ENCODE data around the gene FAF2.

Gene FAF2, protein sequence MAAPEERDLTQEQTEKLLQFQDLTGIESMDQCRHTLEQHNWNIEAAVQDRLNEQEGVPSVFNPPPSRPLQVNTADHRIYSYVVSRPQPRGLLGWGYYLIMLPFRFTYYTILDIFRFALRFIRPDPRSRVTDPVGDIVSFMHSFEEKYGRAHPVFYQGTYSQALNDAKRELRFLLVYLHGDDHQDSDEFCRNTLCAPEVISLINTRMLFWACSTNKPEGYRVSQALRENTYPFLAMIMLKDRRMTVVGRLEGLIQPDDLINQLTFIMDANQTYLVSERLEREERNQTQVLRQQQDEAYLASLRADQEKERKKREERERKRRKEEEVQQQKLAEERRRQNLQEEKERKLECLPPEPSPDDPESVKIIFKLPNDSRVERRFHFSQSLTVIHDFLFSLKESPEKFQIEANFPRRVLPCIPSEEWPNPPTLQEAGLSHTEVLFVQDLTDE

DNA sequence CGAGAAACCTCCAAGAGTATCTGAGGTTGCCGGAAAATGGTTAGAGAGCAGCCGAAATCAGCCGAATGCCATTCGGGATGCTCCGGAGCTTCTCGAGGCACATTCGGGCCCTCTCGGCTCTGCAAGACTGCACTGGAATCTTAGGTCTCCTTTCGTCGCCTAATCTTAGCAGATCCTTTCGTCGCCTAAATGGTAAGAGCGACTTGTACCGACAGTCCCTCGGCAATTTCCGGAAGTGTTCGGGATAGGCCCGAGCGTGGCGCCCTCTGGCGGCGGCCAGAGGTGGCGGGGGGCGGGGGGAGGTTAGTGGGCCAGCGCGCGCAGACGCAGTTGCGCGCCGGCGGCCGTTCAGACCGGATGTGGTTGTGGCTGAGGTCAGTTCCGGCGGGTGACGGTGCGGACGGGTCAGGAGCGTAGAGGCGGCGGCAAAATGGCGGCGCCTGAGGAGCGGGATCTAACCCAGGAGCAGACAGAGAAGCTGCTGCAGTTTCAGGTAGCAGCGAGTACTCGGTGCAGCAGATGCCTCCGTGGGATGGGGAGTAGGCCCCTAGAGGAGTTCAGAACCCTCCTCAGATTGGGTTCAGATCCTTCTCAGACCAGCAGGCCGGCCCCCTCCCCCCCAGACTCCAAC, at the start of gene FAF2:
Gene FAF2 (plus strand): TSS at position 408 of the 631 bp plus-strand sequence. CDS start 23 bp downstream, at position 431.
- H3K4me3 ChIP-seq (ENCODE audit: severe bottlenecking), result peak within 1 kb of the TSS; percentile 65
- H3K4me1 ChIP-seq (ENCODE audit: insufficient read depth, poor library complexity, severe bottlenecking), result peaks cover 17% of the 10 kb centered on the region
- peak; percentile 93 for ATAC-seq (ENCODE audit: low read depth)
- TF ChIP-seq, protein P1, sequence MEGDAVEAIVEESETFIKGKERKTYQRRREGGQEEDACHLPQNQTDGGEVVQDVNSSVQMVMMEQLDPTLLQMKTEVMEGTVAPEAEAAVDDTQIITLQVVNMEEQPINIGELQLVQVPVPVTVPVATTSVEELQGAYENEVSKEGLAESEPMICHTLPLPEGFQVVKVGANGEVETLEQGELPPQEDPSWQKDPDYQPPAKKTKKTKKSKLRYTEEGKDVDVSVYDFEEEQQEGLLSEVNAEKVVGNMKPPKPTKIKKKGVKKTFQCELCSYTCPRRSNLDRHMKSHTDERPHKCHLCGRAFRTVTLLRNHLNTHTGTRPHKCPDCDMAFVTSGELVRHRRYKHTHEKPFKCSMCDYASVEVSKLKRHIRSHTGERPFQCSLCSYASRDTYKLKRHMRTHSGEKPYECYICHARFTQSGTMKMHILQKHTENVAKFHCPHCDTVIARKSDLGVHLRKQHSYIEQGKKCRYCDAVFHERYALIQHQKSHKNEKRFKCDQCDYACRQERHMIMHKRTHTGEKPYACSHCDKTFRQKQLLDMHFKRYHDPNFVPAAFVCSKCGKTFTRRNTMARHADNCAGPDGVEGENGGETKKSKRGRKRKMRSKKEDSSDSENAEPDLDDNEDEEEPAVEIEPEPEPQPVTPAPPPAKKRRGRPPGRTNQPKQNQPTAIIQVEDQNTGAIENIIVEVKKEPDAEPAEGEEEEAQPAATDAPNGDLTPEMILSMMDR (IDR thresholded peaks at IDR 0.05; ENCODE audit: poor library complexity, severe bottlenecking), result peak; percentile 100
- peaks cover 30% of the 10 kb centered on the region for H3K36me3 ChIP-seq (ENCODE audit: low read depth)
- H3K27me3 ChIP-seq (ENCODE audit: insufficient read depth, poor library complexity, severe bottlenecking), result no peaks in the 10 kb centered on the region
- H3K9me3 ChIP-seq (ENCODE audit: severe bottlenecking), result no peaks in the 10 kb centered on the region
- peak within 1 kb of the TSS; percentile 85 for H3K27ac ChIP-seq (ENCODE audit: poor library complexity, severe bottlenecking)
- DNase-seq (ENCODE audit: low spot score), result peak; percentile 98

DNA sequence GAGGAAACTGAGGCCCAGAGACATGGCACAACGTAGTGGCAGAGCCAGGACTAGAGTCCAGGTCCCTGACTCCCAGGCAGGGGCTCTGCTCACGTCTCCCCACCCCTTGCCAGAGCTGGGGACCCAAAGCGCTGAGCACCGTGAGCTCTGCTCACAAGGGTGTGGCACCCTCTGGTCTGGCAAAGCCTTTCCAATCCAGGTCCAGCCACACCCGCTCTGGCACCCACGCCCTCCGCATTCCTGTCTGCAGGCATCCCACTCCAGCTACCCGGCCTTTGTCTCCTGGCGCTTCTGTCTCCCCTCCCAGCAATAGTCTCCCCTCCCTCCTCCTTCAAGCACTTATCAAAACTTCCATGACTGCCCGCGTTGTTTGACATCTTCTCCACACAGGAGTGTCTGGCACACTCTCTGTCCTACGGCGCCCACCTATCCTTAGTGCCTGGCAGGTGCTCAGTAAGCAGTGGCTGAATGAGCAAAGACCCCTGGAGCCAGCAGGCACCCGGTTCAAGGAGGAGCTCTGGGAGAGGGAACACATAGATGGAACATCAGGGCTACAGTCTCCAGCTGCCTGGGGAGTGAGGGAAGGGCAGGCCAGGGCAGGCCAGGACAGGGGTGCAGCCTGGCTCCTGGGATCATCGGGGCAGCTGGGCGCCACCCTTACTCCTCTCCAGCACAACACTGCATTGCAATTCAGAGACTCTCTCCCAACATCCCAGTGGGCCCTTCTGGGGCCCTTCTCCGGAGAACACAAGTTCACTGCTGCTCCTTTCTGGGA, 47.6 kb upstream of the FAF2 start:
- Histone ChIP-seq H3K36me3 (ENCODE audit: low read depth) (peaks cover 64% of the 10 kb centered on the region), H3K4me1 (ENCODE audit: insufficient read depth, poor library complexity, severe bottlenecking) (peaks cover 29% of the 10 kb centered on the region), H3K9me3 (ENCODE audit: severe bottlenecking) (no peaks in the 10 kb centered on the region), H3K27ac (ENCODE audit: poor library complexity, severe bottlenecking) (peak overlapping the region; percentile 75), H3K27me3 (ENCODE audit: insufficient read depth, poor library complexity, severe bottlenecking) (no peaks in the 10 kb centered on the region), H3K4me3 (ENCODE audit: severe bottlenecking) (no peak overlapping the region)
- TF ChIP-seq, protein P1 (IDR thresholded peaks at IDR 0.05; ENCODE audit: poor library complexity, severe bottlenecking), result no peak
- ATAC-seq (ENCODE audit: low read depth), result peak; percentile 84
- peak; percentile 61 for DNase-seq (ENCODE audit: low spot score)

DNA sequence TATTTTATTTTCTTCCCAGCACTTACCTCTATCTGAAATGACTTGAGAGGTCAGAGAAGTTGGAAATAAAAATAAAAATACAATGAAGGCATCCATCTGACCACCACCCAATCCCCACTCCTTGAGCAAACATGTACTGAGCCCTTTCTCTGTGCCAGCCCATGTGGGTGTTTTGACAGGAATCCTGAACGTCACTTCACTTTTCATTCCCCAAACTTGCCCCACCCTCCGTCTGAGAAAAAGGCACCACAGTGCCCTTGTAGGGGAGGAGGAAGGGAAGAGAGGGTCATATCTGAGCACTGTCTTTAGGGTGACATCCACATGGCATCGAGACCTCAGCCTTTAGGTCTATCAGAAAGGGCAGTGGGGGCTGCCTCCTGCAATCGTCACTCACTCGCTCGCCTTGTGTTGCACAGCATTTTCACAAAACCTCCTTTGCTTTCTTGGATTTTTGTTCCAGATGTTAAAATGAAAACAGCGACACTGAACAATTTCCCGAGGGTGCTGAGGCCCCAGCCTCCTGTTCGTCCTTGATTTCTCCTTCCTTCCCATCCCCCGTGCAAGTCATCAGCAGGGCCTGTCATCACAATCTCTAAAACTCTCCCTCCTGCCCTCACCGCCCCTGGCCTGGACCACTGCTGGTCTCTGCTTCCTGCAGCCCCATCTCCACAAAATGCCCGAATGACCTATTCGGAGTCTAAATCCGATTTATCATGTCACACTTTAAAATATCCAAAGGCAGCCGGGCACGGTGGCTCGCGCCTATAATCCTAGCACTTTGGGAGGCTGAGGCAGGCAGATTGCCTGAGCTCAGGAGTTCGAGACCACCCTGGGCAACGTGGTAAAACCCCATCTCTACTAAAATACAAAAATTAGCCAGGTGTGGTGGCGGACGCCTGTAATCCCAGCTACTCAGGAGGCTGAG, 46.6 kb upstream of the FAF2 start:
- H3K36me3 ChIP-seq (ENCODE audit: low read depth), result peaks cover 64% of the 10 kb centered on the region
- TF ChIP-seq, protein P1 (IDR thresholded peaks at IDR 0.05; ENCODE audit: poor library complexity, severe bottlenecking), result no peak
- DNase-seq (ENCODE audit: low spot score) (no peak), ATAC-seq (ENCODE audit: low read depth) (peak; percentile 9; the same call in 2 of the 3 replicates)
- no peaks in the 10 kb centered on the region for H3K27me3 ChIP-seq (ENCODE audit: insufficient read depth, poor library complexity, severe bottlenecking)
- H3K4me1 ChIP-seq (ENCODE audit: insufficient read depth, poor library complexity, severe bottlenecking), result peaks cover 29% of the 10 kb centered on the region
- no peaks in the 10 kb centered on the region for H3K9me3 ChIP-seq (ENCODE audit: severe bottlenecking)
- H3K4me3 ChIP-seq (ENCODE audit: severe bottlenecking), result no peak overlapping the region
- H3K27ac ChIP-seq (ENCODE audit: poor library complexity, severe bottlenecking), result peak overlapping the region; percentile 75

DNA sequence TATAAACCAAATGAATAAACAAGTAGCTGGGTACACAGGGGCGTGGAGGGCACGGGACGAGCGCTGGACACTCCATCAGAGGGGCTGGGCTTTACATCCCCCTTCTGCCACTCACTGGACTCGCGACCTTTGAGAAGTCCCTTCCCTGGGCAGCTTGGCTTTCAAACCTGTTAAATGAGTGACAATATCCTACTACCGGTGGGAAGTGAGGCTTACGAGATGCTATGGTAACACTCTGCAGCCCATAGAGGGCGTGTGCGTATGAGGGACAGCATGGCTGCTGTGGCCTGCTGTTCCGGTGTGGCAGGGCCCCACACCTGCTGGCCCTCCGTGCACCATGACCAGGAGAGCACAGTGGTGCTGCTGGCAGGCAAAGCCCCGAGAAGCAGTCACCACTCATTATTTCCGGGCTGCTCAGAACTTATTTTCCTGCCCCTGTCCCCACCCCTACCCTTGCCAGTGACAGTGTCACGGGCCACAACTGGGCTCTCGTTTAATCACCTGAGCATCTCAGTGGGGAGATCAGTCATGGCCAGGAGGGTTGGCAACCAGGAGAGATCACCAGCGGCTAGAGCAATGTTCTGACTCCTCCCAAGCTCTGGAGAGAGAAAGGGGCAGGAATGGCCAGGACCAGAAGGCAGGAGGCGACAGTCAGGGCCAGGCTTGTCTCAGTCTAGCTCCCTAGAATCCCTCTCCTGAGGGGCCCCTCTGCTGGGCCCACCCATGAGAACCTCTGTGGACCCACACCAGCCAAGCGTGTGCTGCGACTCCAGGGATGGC, 42.3 kb upstream of the FAF2 start:
- DNase-seq (ENCODE audit: low spot score), result no peak
- no peak overlapping the region for H3K27ac ChIP-seq (ENCODE audit: poor library complexity, severe bottlenecking)
- peaks cover 74% of the 10 kb centered on the region for H3K36me3 ChIP-seq (ENCODE audit: low read depth)
- no peaks in the 10 kb centered on the region for H3K27me3 ChIP-seq (ENCODE audit: insufficient read depth, poor library complexity, severe bottlenecking)
- peaks cover 25% of the 10 kb centered on the region for H3K4me1 ChIP-seq (ENCODE audit: insufficient read depth, poor library complexity, severe bottlenecking)
- no peaks in the 10 kb centered on the region for H3K9me3 ChIP-seq (ENCODE audit: severe bottlenecking)
- no peak overlapping the region for H3K4me3 ChIP-seq (ENCODE audit: severe bottlenecking)
- ATAC-seq (ENCODE audit: low read depth), result no peak
- TF ChIP-seq, protein P1 (IDR thresholded peaks at IDR 0.05; ENCODE audit: poor library complexity, severe bottlenecking), result peak; percentile 20

Data from RWPE2 (cell line).